CD4-positive, alpha-beta T cell treated with Interleukin-2 at 100 ng/mL for 4 hours (primary cell): Measurements from ENCODE around the gene EGLN3.
"Not testable (repeated sequence)": the region's sequence is repeated elsewhere in the genome, so short reads cannot be mapped to it uniquely, and the experiment has no call there.

Experiments used
- DNase-seq: peaks from one replicate; pipeline ENCODE4 v3.0.0-alpha.2; 2020; ENCODE audit warnings: low spot score

The EGLN3 gene

GRCh38 chr14:33934938-33935337, 15.9 kb downstream of the EGLN3 start:
- no peak for DNase-seq

- DNase-seq = no peak
These were observed 16.7 kb downstream of the EGLN3 start for GRCh38 chr14:33934043-33934750.

GRCh38 chr14:33933386-33933933, 17.4 kb downstream of the EGLN3 start:
- no peak for DNase-seq

- no peak for DNase-seq
These were observed 18.1 kb downstream of the EGLN3 start for GRCh38 chr14:33932576-33933345.

GRCh38 chr14:33932033-33932432, 18.8 kb downstream of the EGLN3 start:
- DNase-seq = no peak

GRCh38 chr14:33931461-33931860, 19.4 kb downstream of the EGLN3 start:
- no peak for DNase-seq

- no peak for DNase-seq
These were observed 20.4 kb downstream of the EGLN3 start for GRCh38 chr14:33930439-33930838.

GRCh38 chr14:33929799-33930408, 21.0 kb downstream of the EGLN3 start:
- no peak for DNase-seq

GRCh38 chr14:33928895-33929294, 22.0 kb downstream of the EGLN3 start:
- DNase-seq = no peak

GRCh38 chr14:33927944-33928343, 22.9 kb downstream of the EGLN3 start:
- no peak for DNase-seq

- DNase-seq = not testable (repeated sequence)
These were observed 23.9 kb downstream of the EGLN3 start for GRCh38 chr14:33926967-33927366.

GRCh38 chr14:33925946-33926345, 24.9 kb downstream of the EGLN3 start:
- DNase-seq = no peak

GRCh38 chr14:33925235-33925634, 25.6 kb downstream of the EGLN3 start:
- DNase-seq = no peak

GRCh38 chr14:33924566-33925100, 26.2 kb downstream of the EGLN3 start:
- no peak for DNase-seq

GRCh38 chr14:33922125-33922524, 28.7 kb downstream of the EGLN3 start:
- DNase-seq = no peak

- no peak for DNase-seq
These were observed 32.6 kb downstream of the EGLN3 start for GRCh38 chr14:33918256-33918655.

GRCh38 chr14:33917661-33918060, 33.2 kb downstream of the EGLN3 start:
- DNase-seq = no peak

GRCh38 chr14:33916663-33917565, 34.0 kb downstream of the EGLN3 start:
- DNase-seq = no peak

- no peak for DNase-seq
These were observed 35.2 kb downstream of the EGLN3 start for GRCh38 chr14:33915682-33916081.

GRCh38 chr14:33914676-33915516, 36.0 kb downstream of the EGLN3 start:
- no peak for DNase-seq

- DNase-seq = no peak
These were observed 39.8 kb downstream of the EGLN3 start for GRCh38 chr14:33911046-33911445.
